NCI-H1436 treated with DMSO at 0.1 percent for 48 hours (cell line): ENCODE measurements around the gene ANO2.
"Not testable (repeated sequence)": the region's sequence is repeated elsewhere in the genome, so short reads cannot be mapped to it uniquely, and the experiment has no call there.

Experiments used
- DNase-seq: peaks from one replicate; lab custom pipeline; 2025; lab: John Stamatoyannopoulos, UW

Gene ANO2

GRCh38 chr12:5887819-5888218 lies 57.2 kb downstream of the ANO2 start:
- not testable (repeated sequence) for DNase-seq

DNA sequence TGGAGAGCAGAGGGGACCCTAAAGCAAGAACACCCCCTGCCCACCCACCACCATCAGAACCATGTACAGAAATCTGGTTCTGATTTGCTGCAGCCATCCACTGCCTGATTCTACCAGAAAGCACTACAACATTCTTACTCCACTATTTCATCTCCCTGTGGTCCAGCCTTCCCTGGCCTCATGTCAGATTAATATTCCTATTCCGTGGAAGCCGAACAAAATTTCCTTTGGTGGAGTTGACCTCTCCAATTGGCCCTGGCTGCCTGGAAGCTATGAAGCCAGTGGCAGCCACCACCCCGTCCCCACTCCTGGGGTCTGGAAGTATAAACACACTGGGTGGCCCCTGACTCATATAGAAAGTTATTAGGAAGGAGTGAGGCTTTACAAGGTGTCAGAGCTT lies 60.2 kb downstream of the ANO2 start:
- DNase-seq: no peak

DNA sequence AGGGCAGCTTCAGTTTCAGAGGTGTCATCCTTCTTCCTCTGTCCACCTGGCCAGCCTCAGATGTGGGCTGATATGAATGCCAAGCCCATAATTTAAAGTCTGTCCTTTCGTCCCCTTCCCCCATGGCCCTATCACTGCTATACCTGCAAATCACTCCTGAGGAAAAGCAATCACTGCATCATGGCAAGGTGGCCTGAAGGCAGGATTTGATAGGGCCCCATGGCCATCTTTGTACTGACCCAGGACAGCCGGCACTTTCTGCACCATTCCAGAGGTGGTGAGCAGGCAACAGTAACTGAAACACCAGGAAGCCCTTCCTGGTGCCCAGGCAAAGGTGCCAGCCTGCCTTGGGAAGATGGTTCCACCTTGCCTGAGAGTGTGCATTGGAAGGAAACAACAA lies 60.8 kb downstream of the ANO2 start:
- DNase-seq: no peak

- no peak for DNase-seq
Observed at GRCh38 chr12:5882511-5883190, 62.4 kb downstream of the ANO2 start.

DNA sequence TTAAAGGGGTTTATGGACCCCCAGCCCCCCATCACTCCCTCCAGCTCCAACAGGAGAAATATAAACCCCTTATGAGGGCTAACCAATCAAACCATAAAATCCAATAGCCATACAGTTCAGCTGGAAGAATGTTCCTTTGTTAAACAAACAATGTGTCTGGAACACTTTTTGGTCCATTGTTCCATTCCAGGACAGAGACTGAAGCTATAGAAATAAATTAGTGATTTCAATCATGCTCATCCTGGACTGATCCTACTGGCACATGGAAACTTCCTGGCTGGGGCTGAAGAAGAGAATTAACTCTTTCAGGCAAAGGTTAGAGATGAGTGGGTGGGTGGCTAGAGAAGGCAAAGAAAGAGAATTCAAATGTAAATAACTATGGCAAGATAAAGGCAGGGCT lies 63.4 kb downstream of the ANO2 start:
- DNase-seq: no peak

DNA sequence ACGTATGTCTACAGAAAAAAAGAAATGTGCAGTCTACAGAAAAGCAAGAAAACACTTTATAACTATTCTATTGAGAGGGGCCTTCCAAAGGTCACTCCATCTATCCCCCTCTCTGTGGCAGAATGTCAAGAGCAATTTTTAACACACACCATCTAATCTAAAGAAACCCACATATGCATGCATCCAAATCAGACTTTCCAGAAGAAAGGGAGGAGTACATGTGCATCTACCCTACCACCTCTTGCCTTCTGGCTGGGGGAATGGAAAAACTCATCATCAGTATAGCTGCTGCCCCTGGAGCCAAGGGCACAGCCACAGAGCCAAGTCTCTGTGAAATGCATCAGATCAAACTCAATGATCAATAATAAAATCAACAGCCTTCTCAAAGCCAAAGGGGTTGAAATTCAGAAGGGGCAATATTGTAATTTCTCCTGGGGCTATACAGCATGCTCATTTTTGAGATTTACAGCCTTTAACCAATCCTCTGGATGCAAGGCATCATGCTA lies 63.9 kb downstream of the ANO2 start:
- no peak for DNase-seq

DNA sequence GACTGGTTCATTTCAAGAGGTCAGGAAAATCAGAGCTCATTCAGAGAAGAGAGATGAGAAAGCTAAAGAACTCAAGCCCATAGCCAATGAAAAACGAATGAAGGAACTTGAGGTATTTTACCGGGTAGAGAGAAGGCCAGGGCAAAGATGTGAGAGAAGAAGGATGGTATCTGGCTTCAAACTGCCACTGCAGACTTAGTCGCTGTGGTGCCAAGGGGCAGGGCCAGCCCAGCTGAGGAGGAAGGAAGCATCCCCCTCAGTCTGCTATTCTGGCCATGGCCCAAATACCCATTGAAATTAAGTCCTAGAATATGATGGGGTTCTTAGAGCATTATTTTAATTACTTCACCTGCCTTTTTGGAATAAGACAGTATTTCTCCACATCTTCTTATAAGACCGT lies 69.2 kb downstream of the ANO2 start:
- no peak for DNase-seq

- DNase-seq: no peak
Observed at GRCh38 chr12:5874514-5874913, 70.5 kb downstream of the ANO2 start.

GRCh38 chr12:5873281-5873919 lies 71.7 kb downstream of the ANO2 start:
- no peak for DNase-seq

- no peak for DNase-seq
Observed at GRCh38 chr12:5872745-5873144, 72.3 kb downstream of the ANO2 start.

GRCh38 chr12:5871741-5872140 lies 73.3 kb downstream of the ANO2 start:
- no peak for DNase-seq

- no peak for DNase-seq
Observed at GRCh38 chr12:5870183-5870582, 74.9 kb downstream of the ANO2 start.

- DNase-seq: no peak
Observed at GRCh38 chr12:5868625-5869295, 76.3 kb downstream of the ANO2 start.

DNA sequence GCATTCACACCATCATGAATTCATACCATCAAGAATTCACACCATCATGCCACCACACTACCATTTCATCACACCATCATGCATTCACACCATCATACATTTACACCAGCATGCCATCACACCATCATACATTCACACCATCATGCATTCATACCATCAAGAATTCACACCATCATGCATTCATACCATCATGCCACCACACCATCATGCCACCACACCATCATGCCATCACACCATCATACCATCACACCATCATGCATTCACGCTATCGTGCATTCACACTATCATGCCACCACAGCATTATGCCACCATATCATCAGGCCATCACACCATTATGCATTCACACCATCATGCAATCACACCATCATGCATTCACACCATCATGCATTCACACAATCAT lies 79.7 kb downstream of the ANO2 start:
- no peak for DNase-seq

- no peak for DNase-seq
Observed at GRCh38 chr12:5864972-5865371, 80.1 kb downstream of the ANO2 start.

- no peak for DNase-seq
Observed at GRCh38 chr12:5864301-5864700, 80.8 kb downstream of the ANO2 start.

GRCh38 chr12:5861416-5861815 lies 83.6 kb downstream of the ANO2 start:
- DNase-seq: no peak

DNA sequence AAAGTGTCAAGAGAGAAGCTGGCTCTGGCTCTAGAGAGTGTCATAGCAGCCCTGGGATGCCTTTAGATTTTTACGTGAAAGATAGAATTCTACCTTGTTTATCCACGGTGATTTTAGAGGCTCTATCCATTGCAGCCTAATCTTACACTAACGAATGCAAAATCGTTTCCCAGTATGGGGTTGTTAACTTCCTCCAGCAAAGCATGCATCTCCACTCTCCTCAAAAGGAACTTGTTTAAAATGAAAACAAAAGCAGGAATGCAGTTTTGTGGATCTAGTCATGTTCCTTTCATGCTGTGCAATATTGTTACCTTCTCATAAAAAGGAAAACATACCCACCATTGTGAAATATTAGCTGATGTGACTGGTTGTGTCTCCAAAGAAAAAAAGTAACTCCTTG lies 88.4 kb downstream of the ANO2 start:
- DNase-seq: no peak

DNA sequence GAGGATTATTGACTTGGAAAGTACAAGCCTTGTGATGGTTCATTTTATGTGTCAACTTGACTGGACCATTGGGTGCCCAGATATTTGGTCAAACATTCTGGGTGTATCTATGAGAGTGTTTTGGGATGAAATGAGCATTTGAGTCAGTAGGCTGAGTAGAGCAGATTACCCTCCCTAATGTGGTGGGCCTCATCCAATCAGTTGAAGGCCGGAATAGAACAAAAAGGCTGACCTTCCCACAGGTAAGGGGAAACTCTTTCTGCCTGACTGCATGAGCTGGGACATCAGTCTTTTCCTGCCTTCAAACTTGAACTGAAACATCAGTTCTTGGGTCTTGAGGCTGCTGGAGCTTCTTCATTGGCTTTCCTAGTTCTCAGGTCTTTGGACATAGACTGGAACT lies 98.1 kb downstream of the ANO2 start:
- DNase-seq: no peak

DNA sequence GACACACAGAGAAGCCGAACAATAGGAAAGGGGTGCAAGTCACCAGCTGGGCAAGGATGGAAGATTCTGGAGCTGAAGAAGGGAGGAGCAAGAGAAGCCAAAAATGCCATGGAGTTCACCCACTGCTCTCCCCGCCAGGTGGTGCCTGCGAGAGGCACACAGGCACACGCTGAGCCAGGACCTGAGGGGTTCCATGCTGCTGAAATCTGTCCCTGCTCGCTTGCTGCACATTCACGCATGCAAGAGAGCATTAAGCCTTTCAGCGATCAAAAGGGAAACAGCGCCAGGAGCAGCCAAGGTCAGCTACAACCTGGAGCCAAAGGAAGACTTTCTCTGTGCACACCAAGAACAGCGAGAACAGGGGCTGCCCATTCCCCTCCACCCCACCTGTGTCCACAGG lies 104.1 kb downstream of the ANO2 start:
- no peak for DNase-seq

DNA sequence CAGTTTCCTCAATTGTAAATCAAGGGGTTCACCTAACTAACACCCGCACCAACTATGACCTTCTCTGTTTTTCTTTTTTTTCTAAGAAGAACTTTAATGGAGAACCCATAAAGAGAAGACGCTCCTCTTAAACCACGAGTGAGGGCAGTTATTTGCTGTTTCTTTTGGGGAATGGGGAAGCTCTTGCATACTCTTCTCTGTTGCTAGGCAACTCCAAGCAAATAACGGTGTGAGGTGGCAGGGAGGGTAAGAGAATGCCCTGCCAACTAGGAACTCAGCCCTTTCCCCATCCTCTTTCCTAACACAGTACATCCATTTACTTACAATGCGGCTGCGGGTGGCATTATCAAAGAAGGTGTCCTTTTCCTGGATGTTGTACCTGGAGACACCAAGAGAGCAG lies 114.9 kb downstream of the ANO2 start:
- DNase-seq: no peak

GRCh38 chr12:5827591-5827990 lies 117.5 kb downstream of the ANO2 start:
- DNase-seq: no peak

- DNase-seq: not testable (repeated sequence)
Observed at GRCh38 chr12:5825761-5826160, 119.3 kb downstream of the ANO2 start.
